ENCODE results near the gene DHFR2. TPM values are rescaled to one million over a fixed set of nuclear protein-coding genes. Genes with fewer than 3 reads are reported as not detected.

DHFR2 gene
- total RNA-seq, 4 donors from 2014 or later, result 1.5 to 13.7 (median 6.3) TPM

DNA sequence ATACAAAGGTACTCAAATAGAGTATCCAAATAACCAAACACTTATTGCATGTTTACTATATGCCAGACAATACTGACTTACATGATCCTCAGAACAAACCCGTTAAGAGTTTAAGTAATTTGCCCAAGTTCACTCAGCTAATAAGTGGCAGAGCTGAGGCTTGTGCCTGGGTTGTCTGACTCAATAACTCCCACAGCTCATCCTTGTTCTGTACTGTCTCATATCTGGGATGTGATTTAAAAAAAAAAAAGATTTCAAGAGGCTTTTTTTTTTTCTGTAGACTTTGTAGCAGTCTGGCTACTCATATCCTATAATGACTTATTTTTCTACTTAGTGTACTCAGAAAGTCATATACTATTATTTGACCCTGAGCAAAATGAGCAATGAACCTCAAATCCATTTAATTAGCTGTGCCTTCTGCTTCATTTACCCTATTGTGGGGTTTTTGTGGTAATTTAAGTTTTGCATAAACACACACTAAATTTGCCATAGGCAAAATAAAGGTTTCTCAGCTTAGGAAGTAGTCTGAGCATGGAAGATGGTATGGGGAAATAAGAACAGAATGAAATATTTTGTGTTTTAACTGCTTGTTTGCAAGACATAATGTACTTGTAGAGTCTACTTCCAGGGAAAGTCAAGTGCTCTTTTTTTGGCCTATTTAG lies 3.2 kb upstream of the DHFR2 start:
- H3K4me1 ChIP-seq, result peaks cover 0 to 12% of the 10 kb centered on the region in 2 donors
- no peaks in the 10 kb centered on the region for H3K27me3 ChIP-seq
- no peak overlapping the region for H3K27ac ChIP-seq
- TF ChIP-seq POLR2A (IDR thresholded peaks at IDR 0.05) (no peak), CTCF (IDR thresholded peaks at IDR 0.05) (no peak)
- H3K9me3 ChIP-seq, result no peaks in the 10 kb centered on the region
- H3K36me3 ChIP-seq, result no peaks in the 10 kb centered on the region
- no peak for DNase-seq
- H3K4me3 ChIP-seq, result no peak overlapping the region
- intact Hi-C loops (cut with DNase I; ENCODE audit: low total_unique reads), result no loop called here

GRCh38 chr3:94065122-94065521 lies 2.4 kb upstream of the DHFR2 start:
- H3K4me1 ChIP-seq, result peaks cover 0 to 12% of the 10 kb centered on the region in 2 donors
- no peaks in the 10 kb centered on the region for H3K36me3 ChIP-seq
- no peak overlapping the region for H3K4me3 ChIP-seq
- no peak for TF ChIP-seq POLR2A (IDR thresholded peaks at IDR 0.05)
- TF ChIP-seq CTCF (IDR thresholded peaks at IDR 0.05), result no peak
- DNase-seq, result no peak
- no peaks in the 10 kb centered on the region for H3K27me3 ChIP-seq
- no peaks in the 10 kb centered on the region for H3K9me3 ChIP-seq
- intact Hi-C loops (cut with DNase I; ENCODE audit: low total_unique reads), result no loop called here
- no peak overlapping the region for H3K27ac ChIP-seq

DNA sequence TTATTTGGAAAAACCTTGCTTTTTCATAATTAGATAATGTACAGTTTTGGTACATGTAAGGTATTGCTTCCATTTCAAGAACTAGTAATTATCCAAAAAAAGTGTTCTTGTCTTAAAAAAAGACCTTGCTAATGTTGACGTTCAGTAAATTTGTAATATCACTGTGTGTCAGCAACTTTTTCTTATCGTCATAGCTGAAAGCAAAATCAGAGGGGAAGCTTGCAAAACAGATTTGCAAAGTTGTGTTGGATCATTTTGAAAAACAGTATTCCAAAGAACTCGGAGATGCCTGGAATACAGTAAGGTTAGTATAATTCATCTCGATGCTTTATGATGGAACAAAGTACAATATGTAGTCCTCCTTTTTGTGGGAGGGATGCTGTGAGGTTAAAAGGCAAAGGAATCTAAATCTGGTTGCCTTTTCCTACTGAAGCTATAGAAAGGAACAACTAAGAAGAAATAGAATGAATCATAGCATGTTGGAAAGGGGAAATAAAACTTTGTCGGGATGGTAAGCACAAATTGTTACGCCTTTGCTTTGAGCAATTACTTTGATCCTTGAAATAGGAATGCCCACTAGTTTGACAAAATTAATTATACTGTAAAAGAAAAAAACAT lies 1.6 kb upstream of the DHFR2 start:
- TF ChIP-seq POLR2A (IDR thresholded peaks at IDR 0.05), result no peak
- TF ChIP-seq CTCF (IDR thresholded peaks at IDR 0.05), result no peak
- Histone ChIP-seq H3K4me1 (peaks cover 0 to 12% of the 10 kb centered on the region in 2 donors), H3K27ac (peak overlapping the region in 1 of 2 donors; percentile 96), H3K9me3 (no peaks in the 10 kb centered on the region), H3K27me3 (no peaks in the 10 kb centered on the region), H3K4me3 (no peak overlapping the region), H3K36me3 (no peaks in the 10 kb centered on the region)
- intact Hi-C loops (cut with DNase I; ENCODE audit: low total_unique reads), result no loop called here
- DNase-seq, result no peak

DNA sequence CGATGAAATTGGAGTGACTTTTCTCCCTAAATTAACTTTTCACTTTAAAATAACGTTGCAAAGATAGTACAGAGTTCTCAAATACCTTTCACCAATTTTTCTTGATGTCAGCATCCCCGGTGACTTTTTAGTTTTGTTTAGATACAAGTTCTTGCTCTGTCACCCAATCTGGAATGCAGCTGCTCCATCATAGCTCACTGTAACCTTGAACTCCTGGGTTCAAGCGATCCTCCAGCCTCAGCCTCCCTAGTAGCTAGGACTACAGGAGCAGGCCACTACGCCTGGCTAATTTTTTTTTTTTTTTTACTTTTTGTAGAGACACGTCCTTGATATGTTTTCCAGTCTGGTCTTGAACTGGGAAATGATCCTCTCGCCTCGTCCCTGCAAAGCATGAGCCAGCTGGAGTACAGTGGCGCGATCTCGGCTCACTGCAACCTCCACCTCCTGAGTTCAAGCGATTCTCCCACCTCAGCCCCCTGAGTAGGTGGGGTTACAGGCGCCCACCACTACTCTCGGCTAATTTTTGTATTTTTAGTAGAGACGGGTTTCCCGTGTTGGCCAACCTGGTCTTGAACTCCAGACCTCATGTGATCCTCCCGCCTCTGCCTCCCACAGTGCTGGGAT lies 892 bp upstream of the DHFR2 start:
- TF ChIP-seq POLR2A (IDR thresholded peaks at IDR 0.05), result no peak
- TF ChIP-seq CTCF (IDR thresholded peaks at IDR 0.05), result no peak
- Histone ChIP-seq H3K4me1 (peaks cover 0 to 12% of the 10 kb centered on the region in 2 donors), H3K9me3 (no peaks in the 10 kb centered on the region), H3K27ac (peak overlapping the region; percentile 93 to 96), H3K36me3 (no peaks in the 10 kb centered on the region), H3K27me3 (no peaks in the 10 kb centered on the region), H3K4me3 (peak overlapping the region; percentile 67 to 69)
- intact Hi-C loops (cut with DNase I; ENCODE audit: low total_unique reads), result no loop called here
- DNase-seq, result no peak

- no peak overlapping the region for H3K4me3 ChIP-seq
- DNase-seq, result no peak
- no peak overlapping the region for H3K27ac ChIP-seq
- intact Hi-C loops (cut with DNase I; ENCODE audit: low total_unique reads), result no loop called here
- peaks cover 0 to 12% of the 10 kb centered on the region in 2 donors for H3K4me1 ChIP-seq
- H3K36me3 ChIP-seq, result no peaks in the 10 kb centered on the region
- TF ChIP-seq POLR2A (IDR thresholded peaks at IDR 0.05) (no peak), CTCF (IDR thresholded peaks at IDR 0.05) (no peak)
- H3K27me3 ChIP-seq, result no peaks in the 10 kb centered on the region
- H3K9me3 ChIP-seq, result no peaks in the 10 kb centered on the region
Measured at GRCh38 chr3:94061297-94061696, 1.4 kb downstream of the DHFR2 start.

Measured in uterus (tissue), 4 donors.